ENCODE data around the gene PSMB7. TPM values are rescaled to one million over a fixed set of nuclear protein-coding genes. Genes with fewer than 3 reads are reported as not detected.

Gene PSMB7
- total RNA-seq, 1 donor from 2014 or later = 183 TPM

- FAIRE-seq = no peak
- Histone ChIP-seq H3K36me3 (ENCODE audit: insufficient read depth, low read length) (no peaks in the 10 kb centered on the region), H3K27ac (ENCODE audit: low read depth, low read length) (no peak overlapping the region), H2AFZ (ENCODE audit: low read depth, low read length) (no peak overlapping the region), H3K4me2 (ENCODE audit: low read length) (no peak overlapping the region), H3K9ac (ENCODE audit: low read length) (no peak overlapping the region), H4K20me1 (ENCODE audit: insufficient read depth, low read length) (no peaks in the 10 kb centered on the region), H3K9me3 (ENCODE audit: insufficient read depth, low read depth, low read length) (no peaks in the 10 kb centered on the region), H3K4me1 (ENCODE audit: insufficient read depth, low read length) (no peaks in the 10 kb centered on the region), H3K79me2 (ENCODE audit: insufficient read depth, low read length) (peaks cover 3% of the 10 kb centered on the region), H3K27me3 (ENCODE audit: insufficient read depth, low read length) (peaks cover 7% of the 10 kb centered on the region), H3K4me3 (ENCODE audit: insufficient read depth, low read depth, low read length) (no peak overlapping the region)
- no peak for DNase-seq (ENCODE audit: low read depth)
- Mint-ChIP-seq H3K27me3 (ENCODE audit: low read depth, unreplicated experiment) (peaks cover 13% of the 10 kb centered on the region), H3K9me3 (ENCODE audit: unreplicated experiment) (peaks cover 1% of the 10 kb centered on the region), H3K27ac (ENCODE audit: unreplicated experiment) (no peak overlapping the region), H3K4me1 (ENCODE audit: low read depth, unreplicated experiment) (peaks cover 6% of the 10 kb centered on the region), H3K4me3 (ENCODE audit: unreplicated experiment) (no peak overlapping the region), H3K36me3 (ENCODE audit: low read depth, unreplicated experiment) (no peaks in the 10 kb centered on the region)
- no peak for TF ChIP-seq EZH2 (IDR thresholded peaks at IDR 0.05; ENCODE audit: insufficient read depth, low read length)
- TF ChIP-seq, protein P1, sequence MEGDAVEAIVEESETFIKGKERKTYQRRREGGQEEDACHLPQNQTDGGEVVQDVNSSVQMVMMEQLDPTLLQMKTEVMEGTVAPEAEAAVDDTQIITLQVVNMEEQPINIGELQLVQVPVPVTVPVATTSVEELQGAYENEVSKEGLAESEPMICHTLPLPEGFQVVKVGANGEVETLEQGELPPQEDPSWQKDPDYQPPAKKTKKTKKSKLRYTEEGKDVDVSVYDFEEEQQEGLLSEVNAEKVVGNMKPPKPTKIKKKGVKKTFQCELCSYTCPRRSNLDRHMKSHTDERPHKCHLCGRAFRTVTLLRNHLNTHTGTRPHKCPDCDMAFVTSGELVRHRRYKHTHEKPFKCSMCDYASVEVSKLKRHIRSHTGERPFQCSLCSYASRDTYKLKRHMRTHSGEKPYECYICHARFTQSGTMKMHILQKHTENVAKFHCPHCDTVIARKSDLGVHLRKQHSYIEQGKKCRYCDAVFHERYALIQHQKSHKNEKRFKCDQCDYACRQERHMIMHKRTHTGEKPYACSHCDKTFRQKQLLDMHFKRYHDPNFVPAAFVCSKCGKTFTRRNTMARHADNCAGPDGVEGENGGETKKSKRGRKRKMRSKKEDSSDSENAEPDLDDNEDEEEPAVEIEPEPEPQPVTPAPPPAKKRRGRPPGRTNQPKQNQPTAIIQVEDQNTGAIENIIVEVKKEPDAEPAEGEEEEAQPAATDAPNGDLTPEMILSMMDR (IDR thresholded peaks at IDR 0.05; ENCODE audit: insufficient read depth, low read depth, low read length) = no peak
These were observed 4.7 kb upstream of the PSMB7 start for GRCh38 chr9:124419832-124420489.

DNA sequence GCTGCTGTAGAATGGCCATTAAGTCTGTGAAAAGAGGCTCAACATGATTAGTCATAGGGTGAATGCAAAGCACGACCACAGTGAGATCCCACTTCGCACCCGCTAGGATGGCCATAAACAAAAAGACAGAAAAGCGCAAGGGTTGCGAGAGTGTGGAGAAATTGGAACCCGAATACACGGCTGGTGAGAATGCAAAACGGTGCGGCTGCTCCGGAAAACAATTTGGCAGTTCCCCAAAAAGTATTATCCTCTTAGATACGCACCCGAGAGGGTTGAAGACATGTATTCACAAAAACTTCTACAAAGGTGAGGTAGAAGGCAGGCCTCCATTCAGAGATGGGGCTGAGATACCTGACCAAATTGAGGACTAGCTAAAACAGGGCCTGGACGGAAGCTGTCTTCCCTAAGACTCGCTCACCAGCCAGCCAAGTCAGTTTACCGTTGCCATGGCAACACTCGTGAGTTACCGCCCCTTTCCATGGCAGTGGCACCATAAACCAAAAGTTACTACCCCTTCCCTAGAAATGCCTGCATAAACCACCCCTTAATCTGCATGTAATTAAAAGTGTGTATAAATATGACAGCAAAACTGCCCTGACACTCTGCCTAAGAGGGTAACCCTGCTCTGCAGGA, 726 bp upstream of the PSMB7 start:
- Histone ChIP-seq H3K27ac (ENCODE audit: low read depth, low read length) (no peak overlapping the region), H2AFZ (ENCODE audit: low read depth, low read length) (peak overlapping the region; percentile 31), H3K27me3 (ENCODE audit: insufficient read depth, low read length) (no peaks in the 10 kb centered on the region), H3K9me3 (ENCODE audit: insufficient read depth, low read depth, low read length) (no peaks in the 10 kb centered on the region), H3K9ac (ENCODE audit: low read length) (no peak overlapping the region), H3K36me3 (ENCODE audit: insufficient read depth, low read length) (peaks cover 13% of the 10 kb centered on the region), H3K4me2 (ENCODE audit: low read length) (peak overlapping the region; percentile 22), H4K20me1 (ENCODE audit: insufficient read depth, low read length) (peaks cover 4% of the 10 kb centered on the region), H3K4me3 (ENCODE audit: insufficient read depth, low read depth, low read length) (no peak overlapping the region), H3K4me1 (ENCODE audit: insufficient read depth, low read length) (peaks cover 29% of the 10 kb centered on the region), H3K79me2 (ENCODE audit: insufficient read depth, low read length) (peaks cover 33% of the 10 kb centered on the region)
- DNase-seq (ENCODE audit: low read depth) (no peak), FAIRE-seq (no peak)
- Mint-ChIP-seq H3K36me3 (ENCODE audit: low read depth, unreplicated experiment) (peaks cover 3% of the 10 kb centered on the region), H3K27me3 (ENCODE audit: low read depth, unreplicated experiment) (no peaks in the 10 kb centered on the region), H3K4me1 (ENCODE audit: low read depth, unreplicated experiment) (peaks cover 27% of the 10 kb centered on the region), H3K27ac (ENCODE audit: unreplicated experiment) (no peak overlapping the region), H3K9me3 (ENCODE audit: unreplicated experiment) (peaks cover 1% of the 10 kb centered on the region), H3K4me3 (ENCODE audit: unreplicated experiment) (peak overlapping the region; percentile 97)
- TF ChIP-seq, protein P1 (IDR thresholded peaks at IDR 0.05; ENCODE audit: insufficient read depth, low read depth, low read length) = no peak
- TF ChIP-seq EZH2 (IDR thresholded peaks at IDR 0.05; ENCODE audit: insufficient read depth, low read length) = no peak

- peaks cover 1% of the 10 kb centered on the region for H3K9me3 Mint-ChIP-seq (ENCODE audit: unreplicated experiment)
- Histone ChIP-seq H2AFZ (ENCODE audit: low read depth, low read length) (peak overlapping the region; percentile 65), H3K9ac (ENCODE audit: low read length) (peak overlapping the region; percentile 99), H3K27me3 (ENCODE audit: insufficient read depth, low read length) (no peaks in the 10 kb centered on the region), H3K9me3 (ENCODE audit: insufficient read depth, low read depth, low read length) (no peaks in the 10 kb centered on the region), H3K4me3 (ENCODE audit: insufficient read depth, low read depth, low read length) (peak overlapping the region; percentile 100), H3K36me3 (ENCODE audit: insufficient read depth, low read length) (peaks cover 19% of the 10 kb centered on the region), H4K20me1 (ENCODE audit: insufficient read depth, low read length) (peaks cover 10% of the 10 kb centered on the region), H3K79me2 (ENCODE audit: insufficient read depth, low read length) (peaks cover 47% of the 10 kb centered on the region), H3K4me2 (ENCODE audit: low read length) (peak overlapping the region; percentile 97), H3K27ac (ENCODE audit: low read depth, low read length) (peak overlapping the region; percentile 94), H3K4me1 (ENCODE audit: insufficient read depth, low read length) (peaks cover 34% of the 10 kb centered on the region)
- H3K27me3 Mint-ChIP-seq (ENCODE audit: low read depth, unreplicated experiment) = no peaks in the 10 kb centered on the region
- H3K27ac Mint-ChIP-seq (ENCODE audit: unreplicated experiment) = peak overlapping the region; percentile 99
- TF ChIP-seq EZH2 (IDR thresholded peaks at IDR 0.05; ENCODE audit: insufficient read depth, low read length) = no peak
- TF ChIP-seq, protein P1 (IDR thresholded peaks at IDR 0.05; ENCODE audit: insufficient read depth, low read depth, low read length) = no peak
- DNase-seq (ENCODE audit: low read depth) (no peak), FAIRE-seq (no peak)
- H3K36me3 Mint-ChIP-seq (ENCODE audit: low read depth, unreplicated experiment) = peaks cover 3% of the 10 kb centered on the region
- H3K4me1 Mint-ChIP-seq (ENCODE audit: low read depth, unreplicated experiment) = peaks cover 34% of the 10 kb centered on the region
- H3K4me3 Mint-ChIP-seq (ENCODE audit: unreplicated experiment) = peak overlapping the region; percentile 97
These were observed 630 bp downstream of the PSMB7 start for GRCh38 chr9:124414612-124415011.
